Measurements from ENCODE around the gene ERF.
A peak's percentile ranks its signal among the peaks of the same experiment; 100 is the strongest.

ERF gene

GRCh38 chr19:42286349-42287016, 31.6 kb upstream of the ERF start:
- DNase-seq: no peak

DNA sequence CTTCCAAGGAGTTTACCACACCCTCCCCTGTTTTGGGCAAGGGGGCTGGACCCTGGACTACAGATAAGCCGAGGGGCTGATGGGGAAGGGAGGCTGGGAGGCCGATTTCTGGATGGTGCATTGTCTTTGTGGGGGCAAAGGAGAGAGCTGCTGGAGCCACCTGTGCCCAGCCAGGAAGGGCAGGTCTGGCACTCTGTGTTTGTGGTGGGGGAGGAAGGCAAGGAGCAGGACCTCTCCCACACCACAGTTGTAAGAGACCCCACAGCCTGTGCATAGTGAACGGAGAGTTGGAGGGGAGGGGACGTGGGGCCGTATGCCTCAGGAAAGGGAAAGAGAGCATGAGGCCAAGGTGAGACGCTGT, 31.0 kb upstream of the ERF start:
- DNase-seq: no peak

DNA sequence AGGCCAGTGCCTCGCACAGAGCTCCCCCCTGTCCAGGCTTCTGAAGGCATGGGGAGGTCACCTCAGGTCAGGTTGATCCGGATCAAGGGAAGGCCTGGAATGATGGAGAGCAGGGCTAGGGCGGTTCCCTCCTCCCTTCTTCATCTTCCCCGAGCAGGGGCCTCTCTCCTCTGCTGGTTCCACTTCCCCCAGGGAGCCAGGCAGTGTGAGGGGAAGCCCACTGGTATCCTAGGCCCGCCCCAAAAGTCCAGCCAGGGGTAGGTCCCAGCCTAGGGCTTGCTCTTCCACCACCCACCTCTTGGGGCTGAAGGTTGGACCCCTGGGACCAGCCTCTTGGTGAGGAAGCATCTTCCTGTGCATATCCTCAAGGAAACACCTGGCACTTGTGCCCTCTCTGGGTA, 30.6 kb upstream of the ERF start:
- no peak for DNase-seq

GRCh38 chr19:42284591-42285341, 29.8 kb upstream of the ERF start:
- DNase-seq: peak; percentile 69

DNA sequence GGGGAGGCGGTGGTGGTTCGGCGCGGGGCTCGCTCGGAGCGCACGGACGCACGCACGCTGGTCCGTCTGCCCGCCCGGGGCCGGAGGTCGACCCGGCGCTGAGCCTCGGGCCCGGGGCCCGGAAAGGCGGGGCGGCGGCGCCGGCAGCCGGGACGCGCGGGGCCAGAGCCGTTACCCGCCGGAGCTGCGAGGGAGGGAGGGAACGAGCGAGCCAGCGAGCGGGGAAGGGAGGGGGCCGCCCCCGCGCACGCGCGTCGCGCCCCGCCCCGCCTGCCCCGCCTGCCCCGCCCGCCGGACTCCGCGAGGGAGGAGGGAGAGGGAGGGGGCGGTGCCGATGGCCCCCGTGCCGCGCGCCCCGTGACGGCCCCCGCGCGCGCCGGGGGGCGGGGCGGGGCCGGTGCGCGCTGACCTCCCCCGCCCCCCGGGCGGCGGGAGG, 29.2 kb upstream of the ERF start:
- peak; percentile 88 for DNase-seq

GRCh38 chr19:42283188-42284065, 28.5 kb upstream of the ERF start:
- peak; percentile 96 for DNase-seq

GRCh38 chr19:42282819-42283187, 27.9 kb upstream of the ERF start:
- DNase-seq: no peak

GRCh38 chr19:42281827-42282762, 27.2 kb upstream of the ERF start:
- DNase-seq: no peak

DNA sequence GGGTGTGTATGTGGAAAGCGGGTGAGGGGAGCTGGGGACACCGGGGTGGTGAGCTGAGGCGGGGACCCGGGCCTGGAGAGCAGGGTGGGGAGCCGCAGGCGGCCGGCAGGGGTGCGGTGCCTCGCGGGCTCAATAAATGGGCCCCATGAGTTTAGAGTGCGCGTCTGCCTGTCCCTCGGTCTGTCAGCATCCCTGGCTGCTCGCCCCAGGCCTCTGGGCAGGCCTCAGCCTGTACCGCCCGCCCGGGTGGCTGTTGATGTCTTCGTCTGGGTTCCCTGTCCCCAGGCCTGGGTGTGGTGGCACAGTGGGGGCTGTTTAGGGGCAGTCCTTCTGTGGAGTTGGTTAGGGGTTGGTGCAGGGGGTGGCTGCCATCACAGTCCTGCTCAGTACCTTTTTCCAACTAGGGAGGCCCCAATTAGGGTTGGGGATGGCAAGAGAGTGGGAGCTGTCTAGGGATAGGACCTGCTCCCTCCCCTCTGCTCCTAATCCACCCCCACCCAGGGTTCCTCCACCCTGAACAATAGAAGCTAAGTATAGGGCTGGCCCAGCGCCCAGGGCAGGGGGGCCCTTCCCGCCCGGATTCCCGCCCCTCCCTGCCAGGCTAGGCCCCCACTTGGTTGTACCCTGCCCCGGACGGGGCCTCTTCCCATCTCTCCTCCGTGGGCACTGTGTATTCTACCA, 26.4 kb upstream of the ERF start:
- DNase-seq: peak; percentile 73

DNA sequence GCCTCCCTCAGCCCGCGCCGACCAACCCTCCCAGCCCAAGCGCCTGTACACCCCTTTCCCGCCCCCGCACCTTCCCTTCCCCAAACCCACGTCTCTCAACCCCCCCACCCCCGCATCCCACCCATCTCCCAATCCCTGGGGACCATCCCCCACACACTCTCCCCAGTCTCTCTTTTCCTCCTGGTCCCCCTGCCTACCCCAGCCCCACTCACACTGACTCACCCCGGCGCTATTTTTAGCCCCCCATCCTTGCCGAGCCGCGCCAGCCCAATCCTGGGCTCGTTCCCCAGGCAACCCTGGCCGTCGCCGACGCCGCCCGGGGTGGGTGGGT, 25.9 kb upstream of the ERF start:
- no peak for DNase-seq

DNA sequence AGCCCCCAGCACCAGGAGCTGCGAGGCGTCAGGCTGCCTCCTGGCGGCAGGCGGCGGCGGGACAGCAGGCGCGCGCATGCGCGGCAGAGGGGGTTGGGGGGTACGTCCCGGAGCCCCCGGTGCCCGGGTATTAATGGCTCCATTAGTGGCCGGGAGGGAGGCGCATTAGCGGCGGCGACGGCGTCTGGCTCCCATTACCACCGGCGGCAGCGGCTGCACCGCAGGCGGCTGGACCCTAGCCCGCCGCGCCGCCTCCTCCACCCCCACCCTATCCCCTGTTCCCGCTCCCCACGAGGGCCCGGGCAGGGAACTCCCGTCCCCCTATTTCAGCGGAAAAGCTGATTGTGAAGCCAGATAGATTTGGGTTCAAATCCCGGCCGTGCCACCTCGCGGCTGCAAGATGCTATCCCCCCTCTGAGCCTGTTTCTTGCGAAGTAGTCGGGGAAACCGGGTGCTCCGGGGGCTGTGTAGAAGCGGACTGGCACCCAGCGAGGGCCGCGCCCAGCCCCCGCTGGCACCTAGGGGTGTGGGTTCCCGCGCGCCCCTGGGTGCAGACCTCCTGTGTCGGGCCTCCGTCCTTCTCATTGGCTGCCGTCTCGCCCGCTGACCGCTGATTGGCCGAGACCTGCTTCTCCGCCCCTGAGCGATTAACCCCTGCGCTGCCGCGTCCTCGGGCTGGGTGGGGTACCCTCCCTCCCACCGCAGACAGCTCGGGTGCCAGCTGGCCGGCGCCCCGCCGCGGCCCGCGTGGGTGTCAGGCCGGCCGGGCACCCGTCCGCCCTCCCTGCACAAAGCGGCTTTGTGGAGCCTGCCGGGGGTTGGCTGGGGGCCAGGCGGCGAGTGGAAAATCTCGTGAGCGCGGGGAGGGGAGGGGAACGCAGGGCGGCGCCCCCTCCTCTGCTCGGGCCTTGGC, 25.2 kb upstream of the ERF start:
- peak; percentile 95 for DNase-seq

- peak; percentile 50 for DNase-seq
Measured at GRCh38 chr19:42279155-42279901, 24.4 kb upstream of the ERF start.

DNA sequence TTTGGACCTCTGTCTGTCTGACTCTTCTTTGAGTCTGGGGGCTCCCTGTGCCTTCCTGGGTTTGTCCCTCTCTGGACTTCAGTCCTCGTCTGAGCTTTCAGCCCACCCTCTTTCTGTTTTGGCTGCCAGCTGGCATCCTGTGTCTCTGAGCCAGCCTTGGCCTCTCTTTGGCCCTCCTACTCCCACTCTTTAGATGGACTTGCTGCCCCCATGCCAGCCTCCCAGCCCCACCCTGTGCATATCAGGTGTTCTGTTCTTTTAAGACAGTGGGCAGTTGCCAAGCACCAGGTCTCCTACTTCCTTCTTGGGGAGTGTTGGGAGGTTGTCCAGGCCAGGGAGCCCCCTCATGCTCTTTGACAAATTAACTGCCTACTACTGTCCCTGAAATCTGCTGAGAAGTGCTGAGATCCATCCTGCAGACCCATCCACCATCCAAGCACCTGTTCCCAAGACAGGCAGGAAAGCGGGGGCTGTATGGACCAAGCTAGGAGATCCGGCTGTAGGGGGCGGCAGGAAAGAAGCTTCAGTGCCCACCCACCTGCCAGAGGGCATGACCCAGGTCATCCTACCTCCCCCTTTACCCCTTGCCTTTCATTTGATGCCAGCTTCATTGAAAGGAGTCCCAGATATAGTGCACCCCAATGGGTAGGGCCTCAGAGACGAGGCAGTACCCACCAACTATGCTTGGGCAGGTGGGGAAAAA, 23.7 kb upstream of the ERF start:
- no peak for DNase-seq

DNA sequence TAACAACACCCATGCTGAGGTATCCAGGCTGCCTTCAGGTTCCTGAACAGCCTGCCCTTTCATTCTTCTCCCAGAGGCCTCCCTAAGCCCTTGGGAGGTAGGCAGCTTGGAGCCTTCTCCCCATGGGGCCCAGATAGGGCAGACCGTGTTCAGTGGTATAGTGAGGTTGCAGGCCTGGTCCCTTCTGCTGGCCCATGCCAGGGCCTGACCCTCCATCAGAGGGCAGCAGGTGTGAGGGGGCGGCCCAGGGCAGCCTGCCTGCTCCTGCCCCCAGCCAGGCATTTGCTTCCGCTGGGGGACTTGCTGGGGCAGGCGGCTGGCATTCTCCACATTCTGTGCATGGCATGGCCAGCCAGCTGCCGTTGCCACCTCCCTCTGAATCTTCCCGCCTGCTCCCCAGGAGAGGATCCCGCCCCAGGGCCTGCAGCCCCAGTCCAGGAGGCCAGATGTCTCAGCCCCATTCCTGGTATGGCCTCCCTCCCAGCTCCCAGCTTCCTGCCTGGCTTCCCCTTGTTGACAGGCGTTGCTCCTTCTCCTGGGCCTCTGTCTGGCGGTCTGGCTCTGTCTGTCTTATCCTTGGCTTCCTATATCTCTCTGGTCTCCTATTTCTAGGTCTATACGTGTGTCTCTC, 23.0 kb upstream of the ERF start:
- DNase-seq: no peak

- no peak for DNase-seq
Measured at GRCh38 chr19:42276821-42277220, 21.9 kb upstream of the ERF start.

GRCh38 chr19:42276284-42276683, 21.4 kb upstream of the ERF start:
- no peak for DNase-seq

DNA sequence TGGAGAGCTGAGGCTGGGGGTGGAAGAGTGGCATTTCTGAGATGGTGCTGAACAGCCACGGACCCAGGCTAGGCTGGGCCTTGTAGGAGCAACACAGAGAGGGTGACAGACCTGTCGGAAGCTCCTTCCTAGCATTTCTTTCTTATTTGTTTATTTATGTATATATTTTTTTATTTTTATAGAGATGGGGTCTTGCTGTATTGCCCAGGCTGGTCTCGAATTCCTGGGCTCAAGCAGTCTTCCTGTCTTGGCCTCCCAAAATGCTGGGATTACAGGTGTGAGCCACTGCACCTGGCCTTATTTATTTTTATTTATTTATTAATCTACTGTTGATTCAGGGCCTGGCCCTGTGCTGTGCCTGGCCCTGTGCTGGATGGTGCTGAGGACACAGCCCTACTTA, 20.6 kb upstream of the ERF start:
- no peak for DNase-seq

GRCh38 chr19:42275103-42275502, 20.2 kb upstream of the ERF start:
- DNase-seq: no peak

- no peak for DNase-seq
Measured at GRCh38 chr19:42274065-42274682, 19.2 kb upstream of the ERF start.

Data from activated CD8-positive, alpha-beta memory T cell treated with anti-CD3 and anti-CD28 coated beads, Interleukin-2, amount 50 U/mL, for 48 hours (primary cell).